ENCODE results near the gene PQBP1. TPM values are rescaled to one million over a fixed set of nuclear protein-coding genes. Genes with fewer than 3 reads are reported as not detected.

The PQBP1 gene
- total and polyA plus RNA-seq, 2 of the 13 experiments (the other 11 are each of a cell fraction or from before 2014, with no cell fraction given): 58.1 to 80.9 TPM

DNA sequence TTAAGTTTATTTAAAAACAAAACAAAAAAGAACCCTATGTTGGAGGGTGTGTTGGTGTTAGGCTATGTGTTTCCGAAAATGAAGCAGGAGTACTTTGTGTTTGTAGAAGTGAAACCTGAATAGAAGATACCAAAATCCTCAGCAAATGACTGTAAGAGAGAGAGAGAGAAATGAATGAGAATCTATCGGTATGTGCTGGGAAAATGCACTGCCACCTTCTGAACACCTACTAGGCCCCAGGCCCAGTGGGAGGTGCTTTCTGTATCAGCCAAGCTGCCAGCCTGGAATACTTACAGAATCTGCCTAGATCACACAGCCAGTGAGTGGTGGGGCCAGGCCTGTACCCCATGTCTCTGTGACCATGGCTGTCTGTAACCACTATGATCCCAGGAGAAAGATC lies 36.0 kb downstream of the PQBP1 start:
- H3K27ac ChIP-seq (ENCODE audit: extremely low read length, insufficient read depth, low read length): no peak overlapping the region
- ChIA-PET CTCF (ENCODE audit: low intra/inter-chr PET ratio, low total read pairs) (no interaction called here), POLR2A (no interaction called here)
- intact Hi-C loops (cut with micrococcal nuclease; ENCODE audit: unreplicated experiment): no loop called here
- no peaks in the 10 kb centered on the region for H3K9me3 ChIP-seq (ENCODE audit: low read length)
- H3K27me3 ChIP-seq (ENCODE audit: control insufficient read depth in 1 of 2, insufficient read depth in 2 of 2, low read length in 2 of 2): no peaks in the 10 kb centered on the region
- in situ Hi-C loops (cut with HindIII; ENCODE audit: extremely low pct_ligation_motif_present, low pct_unique_long_range_greater_than_20kb): no loop called here
- FAIRE-seq (no peak), DNase-seq (ENCODE audit: low spot score) (no peak), ATAC-seq (no peak)
- H3K4me3 ChIP-seq (replicated peaks in 1 of 3; ENCODE audit: insufficient read depth in 1 of 3, low read depth in 2 of 3, low read length in 3 of 3): no peak overlapping the region
- no peaks in the 10 kb centered on the region for H3K4me1 ChIP-seq (ENCODE audit: insufficient read depth, low read length)
- no peaks in the 10 kb centered on the region for H4K20me1 ChIP-seq (ENCODE audit: insufficient read depth, low read length)
- 96% methylated on average over 2 of the region's 2 CpGs for whole genome bisulfite sequencing (ENCODE audit: low lambda C conversion rate)
- no peak for TF ChIP-seq FIP1L1 (IDR thresholded peaks at IDR 0.05; ENCODE audit: borderline replicate concordance, insufficient read depth, low read depth, low read length)
- no peak for TF ChIP-seq THYN1 (CRISPR knock-in tag; IDR thresholded peaks at IDR 0.05; ENCODE audit: borderline replicate concordance, low read depth)
- no peak for TF ChIP-seq HNRNPUL1 (IDR thresholded peaks at IDR 0.05; ENCODE audit: low read depth, low read length)
- no peak for TF ChIP-seq HIVEP1 (CRISPR knock-in tag; IDR thresholded peaks at IDR 0.05)
- H3K36me3 ChIP-seq (replicated peaks in 1 of 2; ENCODE audit: control insufficient read depth in 1 of 2, insufficient read depth in 2 of 2, low read length in 2 of 2): peaks cover 5 to 23% of the 10 kb centered on the region in 2 experiments; a peak in 4 of 5 replicates
- no peak overlapping the region for H2AFZ ChIP-seq (ENCODE audit: low read length)
- peaks cover 3% of the 10 kb centered on the region for H3K79me2 ChIP-seq (ENCODE audit: insufficient read depth, low read length)
- BruUV-seq (replicated peaks): no TSS peak
- H3K9ac ChIP-seq (ENCODE audit: insufficient read depth, low read depth, low read length): no peak overlapping the region
- H3K4me2 ChIP-seq (ENCODE audit: low read depth, low read length): no peak overlapping the region

DNA sequence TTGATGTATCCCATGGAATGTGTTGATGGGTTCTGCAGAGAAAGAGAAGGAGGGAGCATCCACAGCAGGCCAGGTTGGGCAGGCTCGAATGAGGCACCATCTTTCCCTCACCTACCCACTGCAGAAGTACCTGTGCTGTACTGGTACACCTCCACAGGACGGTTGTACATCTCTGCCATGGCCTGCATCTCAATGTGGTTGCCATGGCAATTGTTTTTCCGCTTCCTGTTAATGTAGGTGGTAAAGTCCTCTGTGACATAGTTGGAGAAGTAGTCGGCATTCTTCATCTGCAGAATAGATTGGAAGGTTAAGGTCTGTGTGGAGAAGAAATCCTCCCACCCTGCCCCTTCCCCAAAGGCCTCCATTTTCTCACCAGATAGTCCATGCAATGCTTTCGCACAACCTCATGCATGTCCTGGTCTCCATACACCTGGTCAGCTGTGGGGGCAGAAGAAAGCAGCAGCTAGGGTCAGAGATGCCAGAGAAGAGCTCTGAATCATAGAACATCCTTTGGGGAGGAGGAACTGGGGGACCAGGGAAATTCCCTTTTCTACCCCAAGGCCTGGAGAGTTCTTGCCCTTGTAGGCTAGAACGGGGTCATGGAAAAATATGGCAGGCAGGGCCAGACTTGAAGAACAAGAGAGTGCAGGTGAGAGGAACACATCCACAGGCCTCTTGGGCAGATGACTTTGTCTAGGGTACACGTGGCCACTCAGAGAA lies 37.0 kb downstream of the PQBP1 start:
- FAIRE-seq (no peak), DNase-seq (ENCODE audit: low spot score) (no peak), ATAC-seq (no peak)
- intact Hi-C loops (cut with micrococcal nuclease; ENCODE audit: unreplicated experiment): no loop called here
- peaks cover 5 to 27% of the 10 kb centered on the region in 2 experiments; a peak in 4 of 5 replicates for H3K36me3 ChIP-seq (replicated peaks in 1 of 2; ENCODE audit: control insufficient read depth in 1 of 2, insufficient read depth in 2 of 2, low read length in 2 of 2)
- no peak overlapping the region for H3K27ac ChIP-seq (ENCODE audit: extremely low read length, insufficient read depth, low read length)
- no peak overlapping the region for H3K4me2 ChIP-seq (ENCODE audit: low read depth, low read length)
- no peak overlapping the region for H3K9ac ChIP-seq (ENCODE audit: insufficient read depth, low read depth, low read length)
- POLR2A ChIA-PET: no interaction called here
- no peaks in the 10 kb centered on the region for H4K20me1 ChIP-seq (ENCODE audit: insufficient read depth, low read length)
- WGBS (ENCODE audit: low lambda C conversion rate): 100% methylated on average over 6 of the region's 7 CpGs
- H3K4me3 ChIP-seq (replicated peaks in 1 of 3; ENCODE audit: insufficient read depth in 1 of 3, low read depth in 2 of 3, low read length in 3 of 3): no peak overlapping the region
- peaks cover 11% of the 10 kb centered on the region for H3K79me2 ChIP-seq (ENCODE audit: insufficient read depth, low read length)
- no peak overlapping the region for H2AFZ ChIP-seq (ENCODE audit: low read length)
- H3K27me3 ChIP-seq (ENCODE audit: control insufficient read depth in 1 of 2, insufficient read depth in 2 of 2, low read length in 2 of 2): no peaks in the 10 kb centered on the region
- no peaks in the 10 kb centered on the region for H3K4me1 ChIP-seq (ENCODE audit: insufficient read depth, low read length)
- BruUV-seq (replicated peaks): no TSS peak
- no peaks in the 10 kb centered on the region for H3K9me3 ChIP-seq (ENCODE audit: low read length)
- CTCF ChIA-PET (ENCODE audit: low intra/inter-chr PET ratio, low total read pairs): no interaction called here
- in situ Hi-C loops (cut with HindIII; ENCODE audit: extremely low pct_ligation_motif_present, low pct_unique_long_range_greater_than_20kb): no loop called here
- TF ChIP-seq ZBTB21 (CRISPR knock-in tag; IDR thresholded peaks at IDR 0.05): no peak
- TF ChIP-seq, protein P1, sequence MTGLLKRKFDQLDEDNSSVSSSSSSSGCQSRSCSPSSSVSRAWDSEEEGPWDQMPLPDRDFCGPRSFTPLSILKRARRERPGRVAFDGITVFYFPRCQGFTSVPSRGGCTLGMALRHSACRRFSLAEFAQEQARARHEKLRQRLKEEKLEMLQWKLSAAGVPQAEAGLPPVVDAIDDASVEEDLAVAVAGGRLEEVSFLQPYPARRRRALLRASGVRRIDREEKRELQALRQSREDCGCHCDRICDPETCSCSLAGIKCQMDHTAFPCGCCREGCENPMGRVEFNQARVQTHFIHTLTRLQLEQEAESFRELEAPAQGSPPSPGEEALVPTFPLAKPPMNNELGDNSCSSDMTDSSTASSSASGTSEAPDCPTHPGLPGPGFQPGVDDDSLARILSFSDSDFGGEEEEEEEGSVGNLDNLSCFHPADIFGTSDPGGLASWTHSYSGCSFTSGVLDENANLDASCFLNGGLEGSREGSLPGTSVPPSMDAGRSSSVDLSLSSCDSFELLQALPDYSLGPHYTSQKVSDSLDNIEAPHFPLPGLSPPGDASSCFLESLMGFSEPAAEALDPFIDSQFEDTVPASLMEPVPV (CRISPR knock-in tag; IDR thresholded peaks at IDR 0.05): no peak
- TF ChIP-seq, protein P2, sequence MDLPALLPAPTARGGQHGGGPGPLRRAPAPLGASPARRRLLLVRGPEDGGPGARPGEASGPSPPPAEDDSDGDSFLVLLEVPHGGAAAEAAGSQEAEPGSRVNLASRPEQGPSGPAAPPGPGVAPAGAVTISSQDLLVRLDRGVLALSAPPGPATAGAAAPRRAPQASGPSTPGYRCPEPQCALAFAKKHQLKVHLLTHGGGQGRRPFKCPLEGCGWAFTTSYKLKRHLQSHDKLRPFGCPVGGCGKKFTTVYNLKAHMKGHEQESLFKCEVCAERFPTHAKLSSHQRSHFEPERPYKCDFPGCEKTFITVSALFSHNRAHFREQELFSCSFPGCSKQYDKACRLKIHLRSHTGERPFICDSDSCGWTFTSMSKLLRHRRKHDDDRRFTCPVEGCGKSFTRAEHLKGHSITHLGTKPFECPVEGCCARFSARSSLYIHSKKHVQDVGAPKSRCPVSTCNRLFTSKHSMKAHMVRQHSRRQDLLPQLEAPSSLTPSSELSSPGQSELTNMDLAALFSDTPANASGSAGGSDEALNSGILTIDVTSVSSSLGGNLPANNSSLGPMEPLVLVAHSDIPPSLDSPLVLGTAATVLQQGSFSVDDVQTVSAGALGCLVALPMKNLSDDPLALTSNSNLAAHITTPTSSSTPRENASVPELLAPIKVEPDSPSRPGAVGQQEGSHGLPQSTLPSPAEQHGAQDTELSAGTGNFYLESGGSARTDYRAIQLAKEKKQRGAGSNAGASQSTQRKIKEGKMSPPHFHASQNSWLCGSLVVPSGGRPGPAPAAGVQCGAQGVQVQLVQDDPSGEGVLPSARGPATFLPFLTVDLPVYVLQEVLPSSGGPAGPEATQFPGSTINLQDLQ (CRISPR knock-in tag; IDR thresholded peaks at IDR 0.05): no peak
- no peak for TF ChIP-seq ZZZ3 (CRISPR knock-in tag; IDR thresholded peaks at IDR 0.05; ENCODE audit: borderline replicate concordance)
- TF ChIP-seq ZC3H4 (CRISPR knock-in tag; IDR thresholded peaks at IDR 0.05; ENCODE audit: borderline replicate concordance): no peak
- TF ChIP-seq, protein P3, sequence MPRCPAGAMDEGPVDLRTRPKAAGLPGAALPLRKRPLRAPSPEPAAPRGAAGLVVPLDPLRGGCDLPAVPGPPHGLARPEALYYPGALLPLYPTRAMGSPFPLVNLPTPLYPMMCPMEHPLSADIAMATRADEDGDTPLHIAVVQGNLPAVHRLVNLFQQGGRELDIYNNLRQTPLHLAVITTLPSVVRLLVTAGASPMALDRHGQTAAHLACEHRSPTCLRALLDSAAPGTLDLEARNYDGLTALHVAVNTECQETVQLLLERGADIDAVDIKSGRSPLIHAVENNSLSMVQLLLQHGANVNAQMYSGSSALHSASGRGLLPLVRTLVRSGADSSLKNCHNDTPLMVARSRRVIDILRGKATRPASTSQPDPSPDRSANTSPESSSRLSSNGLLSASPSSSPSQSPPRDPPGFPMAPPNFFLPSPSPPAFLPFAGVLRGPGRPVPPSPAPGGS (CRISPR knock-in tag; IDR thresholded peaks at IDR 0.05): no peak
- TF ChIP-seq BORCS8-MEF2B (CRISPR knock-in tag; IDR thresholded peaks at IDR 0.05): no peak
- TF ChIP-seq ZNF292 (CRISPR knock-in tag; IDR thresholded peaks at IDR 0.05; ENCODE audit: borderline replicate concordance, low read depth): no peak
